HG02973 (cell line): ENCODE data around the gene SIDT2.

ENCODE experiments used
- ATAC-seq: cut with Tn5 transposase; IDR thresholded peaks from one replicate; pipeline ENCODE4 v1.9.1; 2021; ENCODE audit warnings: moderate library complexity; ENCODE audit not compliant: unreplicated experiment

SIDT2 gene

DNA sequence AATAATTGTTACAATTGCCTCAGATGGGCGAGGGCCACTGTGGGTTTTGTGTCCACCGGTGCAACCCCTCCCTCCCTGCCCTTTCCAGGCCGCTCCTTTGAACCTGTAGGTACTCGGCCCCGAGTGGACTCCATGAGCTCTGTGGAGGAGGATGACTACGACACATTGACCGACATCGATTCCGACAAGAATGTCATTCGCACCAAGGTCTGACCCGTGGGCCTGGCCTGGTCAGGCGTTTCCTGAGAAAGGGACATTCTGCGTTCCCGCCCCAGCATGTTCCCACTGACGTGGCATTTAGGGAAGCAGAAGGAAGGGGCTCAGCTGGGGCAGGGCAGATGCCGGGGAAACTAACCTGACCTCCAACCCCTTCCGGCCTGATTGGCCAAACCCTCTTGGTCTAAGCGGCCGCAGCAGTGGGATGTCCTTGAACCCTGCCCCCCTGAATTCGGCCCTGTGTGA, 10.1 kb downstream of the SIDT2 start:
- ATAC-seq = no peak

DNA sequence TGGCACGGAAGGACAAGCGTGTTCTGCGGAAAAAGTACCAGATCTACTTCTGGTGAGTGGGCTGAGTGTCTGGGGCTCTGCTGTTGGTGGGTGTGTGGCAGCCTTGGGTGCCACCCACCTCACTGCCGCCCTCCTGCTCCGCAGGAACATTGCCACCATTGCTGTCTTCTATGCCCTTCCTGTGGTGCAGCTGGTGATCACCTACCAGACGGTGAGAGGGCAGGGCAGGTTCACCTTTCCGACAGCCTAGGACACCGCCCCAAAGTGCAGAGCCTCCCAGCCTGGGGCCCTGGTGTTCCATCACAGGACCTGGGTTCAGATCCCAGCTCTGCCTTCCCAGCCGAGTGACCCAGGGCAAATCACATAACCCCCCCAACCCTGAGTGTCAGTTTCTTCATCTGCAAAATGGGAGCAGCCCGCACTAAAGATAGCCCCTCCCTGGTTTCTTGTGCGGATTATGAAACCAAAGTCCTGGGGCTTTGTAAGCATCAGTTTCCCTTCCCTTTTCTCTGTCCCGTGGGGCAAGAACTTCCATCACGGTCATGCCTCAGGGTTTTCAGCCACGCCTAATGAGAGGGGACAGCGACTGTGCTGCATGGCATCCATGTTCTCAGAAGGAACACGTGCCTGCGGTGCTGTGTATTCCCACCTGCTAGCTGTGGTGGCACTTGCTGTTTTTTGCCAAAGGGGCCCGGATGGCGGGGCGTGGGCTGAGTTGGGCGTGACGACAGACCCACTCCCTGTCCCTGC, 10.8 kb downstream of the SIDT2 start:
- ATAC-seq = no peak

DNA sequence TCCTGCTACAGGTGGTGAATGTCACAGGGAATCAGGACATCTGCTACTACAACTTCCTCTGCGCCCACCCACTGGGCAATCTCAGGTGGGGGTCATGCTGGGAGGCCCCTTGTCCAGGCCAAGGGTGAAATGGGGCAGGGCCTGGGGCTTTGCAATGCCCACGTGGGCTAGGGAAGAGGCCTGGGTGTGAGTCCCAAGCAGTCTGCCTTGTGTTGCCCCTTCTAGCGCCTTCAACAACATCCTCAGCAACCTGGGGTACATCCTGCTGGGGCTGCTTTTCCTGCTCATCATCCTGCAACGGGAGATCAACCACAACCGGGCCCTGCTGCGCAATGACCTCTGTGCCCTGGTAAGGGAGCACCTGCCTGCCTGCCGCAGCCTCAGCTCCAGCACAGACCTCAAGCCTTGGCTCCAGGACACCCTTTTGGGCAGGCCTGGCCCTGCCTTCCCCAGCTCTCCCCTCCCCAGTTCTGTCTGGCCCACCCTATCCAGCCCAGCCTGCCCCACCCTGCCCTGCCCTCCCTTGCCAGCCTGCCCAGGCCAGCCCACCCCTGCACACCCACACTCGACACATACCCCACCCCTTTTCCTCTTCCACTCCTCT, 11.5 kb downstream of the SIDT2 start:
- no peak for ATAC-seq

DNA sequence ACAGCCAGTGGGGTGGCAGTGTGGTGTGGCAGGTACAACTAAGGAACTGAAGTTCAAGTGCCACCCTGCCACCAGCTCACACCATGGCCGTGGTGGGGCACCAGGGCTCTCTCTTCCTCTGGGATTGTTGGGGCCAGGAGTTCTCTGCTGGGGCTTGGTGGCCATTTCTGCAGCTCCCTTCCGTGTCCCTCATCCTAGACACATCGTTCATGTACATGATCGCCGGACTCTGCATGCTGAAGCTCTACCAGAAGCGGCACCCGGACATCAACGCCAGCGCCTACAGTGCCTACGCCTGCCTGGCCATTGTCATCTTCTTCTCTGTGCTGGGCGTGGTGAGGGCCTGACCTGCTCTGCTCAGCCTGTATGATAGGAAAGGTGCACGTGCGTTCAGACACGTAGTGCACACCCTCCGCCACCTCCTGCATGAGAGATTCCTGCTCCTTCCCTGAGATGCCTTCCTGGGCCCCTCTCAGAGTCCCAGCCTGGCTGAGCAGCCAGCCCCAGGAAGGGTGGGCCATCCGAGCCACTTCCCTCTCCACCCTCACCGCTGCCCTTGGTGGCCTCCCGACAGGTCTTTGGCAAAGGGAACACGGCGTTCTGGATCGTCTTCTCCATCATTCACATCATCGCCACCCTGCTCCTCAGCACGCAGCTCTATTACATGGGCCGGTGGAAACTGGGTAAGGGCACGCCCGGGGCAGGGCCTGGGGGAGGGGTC, 13.3 kb downstream of the SIDT2 start:
- no peak for ATAC-seq

- no peak for ATAC-seq
Measured at GRCh38 chr11:117192401-117192875, 13.9 kb downstream of the SIDT2 start.

DNA sequence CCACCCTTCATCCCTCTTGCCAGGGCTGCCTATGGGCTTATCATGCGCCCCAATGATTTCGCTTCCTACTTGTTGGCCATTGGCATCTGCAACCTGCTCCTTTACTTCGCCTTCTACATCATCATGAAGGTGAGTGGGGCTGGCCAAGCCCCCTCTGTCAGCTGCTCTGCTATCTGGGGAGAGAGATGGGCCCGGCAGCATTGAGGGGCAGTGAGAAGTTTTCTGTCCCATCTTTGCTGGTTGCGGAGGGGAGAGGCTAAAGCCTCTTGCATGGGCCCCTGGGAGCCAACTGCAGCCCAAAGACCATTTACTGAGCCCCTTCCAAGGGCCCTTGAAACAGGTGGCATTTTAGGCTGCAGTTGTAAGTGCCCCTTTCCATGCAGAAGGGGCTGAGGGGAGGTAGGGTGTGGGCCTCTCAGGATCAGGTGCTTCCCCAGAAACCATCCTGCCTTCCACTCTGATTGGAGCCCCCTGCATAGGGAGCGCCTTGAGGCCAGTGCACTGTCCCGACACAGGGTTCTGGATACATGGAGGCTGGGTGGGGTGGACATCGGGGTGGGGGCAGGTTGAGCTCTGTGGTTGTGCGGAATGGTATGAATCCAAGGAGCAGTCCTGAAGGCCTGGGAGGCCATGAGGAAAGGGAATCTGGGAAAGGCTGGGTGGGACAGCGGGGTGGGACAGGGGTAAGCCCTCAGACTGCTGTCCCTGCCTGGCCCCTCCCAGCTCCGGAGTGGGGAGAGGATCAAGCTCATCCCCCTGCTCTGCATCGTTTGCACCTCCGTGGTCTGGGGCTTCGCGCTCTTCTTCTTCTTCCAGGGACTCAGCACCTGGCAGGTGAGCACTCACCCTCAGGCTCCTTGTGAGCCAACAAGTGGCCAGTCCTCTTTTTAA, 14.8 kb downstream of the SIDT2 start:
- no peak for ATAC-seq

GRCh38 chr11:117194267-117194666, 15.7 kb downstream of the SIDT2 start:
- no peak for ATAC-seq

- no peak for ATAC-seq
Measured at GRCh38 chr11:117195258-117195657, 16.7 kb downstream of the SIDT2 start.

DNA sequence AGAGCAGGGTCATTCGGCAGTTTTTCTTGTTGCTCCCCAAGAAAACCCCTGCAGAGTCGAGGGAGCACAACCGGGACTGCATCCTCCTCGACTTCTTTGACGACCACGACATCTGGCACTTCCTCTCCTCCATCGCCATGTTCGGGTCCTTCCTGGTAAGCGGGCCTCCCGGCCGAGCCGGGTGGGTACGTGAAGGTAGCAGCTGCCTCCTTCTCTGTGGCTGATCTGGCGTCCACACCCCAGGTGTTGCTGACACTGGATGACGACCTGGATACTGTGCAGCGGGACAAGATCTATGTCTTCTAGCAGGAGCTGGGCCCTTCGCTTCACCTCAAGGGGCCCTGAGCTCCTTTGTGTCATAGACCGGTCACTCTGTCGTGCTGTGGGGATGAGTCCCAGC, 17.2 kb downstream of the SIDT2 start:
- ATAC-seq = no peak

DNA sequence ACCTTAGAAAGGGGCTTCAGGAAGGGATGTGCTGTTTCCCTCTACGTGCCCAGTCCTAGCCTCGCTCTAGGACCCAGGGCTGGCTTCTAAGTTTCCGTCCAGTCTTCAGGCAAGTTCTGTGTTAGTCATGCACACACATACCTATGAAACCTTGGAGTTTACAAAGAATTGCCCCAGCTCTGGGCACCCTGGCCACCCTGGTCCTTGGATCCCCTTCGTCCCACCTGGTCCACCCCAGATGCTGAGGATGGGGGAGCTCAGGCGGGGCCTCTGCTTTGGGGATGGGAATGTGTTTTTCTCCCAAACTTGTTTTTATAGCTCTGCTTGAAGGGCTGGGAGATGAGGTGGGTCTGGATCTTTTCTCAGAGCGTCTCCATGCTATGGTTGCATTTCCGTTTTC, 18.5 kb downstream of the SIDT2 start:
- ATAC-seq = no peak

DNA sequence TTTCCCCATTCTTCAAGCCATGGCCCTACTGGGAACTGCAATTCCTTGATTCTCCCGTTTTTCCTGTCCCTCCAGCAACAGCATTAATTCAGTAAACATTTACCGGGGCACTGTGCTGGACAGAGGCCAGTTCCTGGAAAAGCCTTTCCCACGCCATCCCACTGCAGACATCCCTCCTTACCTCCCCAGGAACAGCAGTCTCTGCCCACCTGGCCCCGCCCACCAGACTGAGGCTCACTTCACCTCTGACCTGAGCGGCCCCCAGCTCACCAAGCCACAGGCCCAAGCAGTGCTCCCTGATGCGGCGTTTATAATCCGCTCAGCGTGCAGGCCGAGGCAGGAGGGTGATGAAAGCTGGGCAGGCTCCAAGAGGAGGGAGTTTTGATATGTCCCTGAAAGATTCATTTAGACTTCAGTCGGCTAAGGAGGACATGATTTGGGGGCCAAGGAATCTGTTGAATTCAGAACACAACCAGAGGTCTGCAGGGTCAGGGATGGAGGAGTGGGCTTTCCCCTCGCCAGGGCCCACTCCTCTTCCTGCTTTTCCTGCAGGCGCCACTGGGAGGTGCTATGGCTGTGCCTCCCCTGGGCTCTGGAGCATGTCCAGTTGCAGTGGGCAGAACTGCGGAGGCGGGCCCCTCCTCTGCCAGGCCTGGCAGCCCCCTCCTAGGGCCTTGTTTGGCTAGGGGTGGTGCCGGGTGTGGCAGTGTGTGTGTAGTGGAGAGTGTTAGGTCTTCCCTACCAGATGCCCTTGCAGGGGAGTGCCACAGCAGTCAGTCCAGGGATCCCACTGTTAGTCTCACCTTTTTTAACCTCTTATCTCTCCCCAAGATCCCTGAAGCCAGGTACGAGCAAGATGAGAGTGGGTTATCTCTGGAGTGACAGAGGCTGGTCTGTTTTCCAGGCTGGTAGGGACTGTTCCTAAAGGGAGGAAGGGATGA, 19.2 kb downstream of the SIDT2 start:
- ATAC-seq = no peak

DNA sequence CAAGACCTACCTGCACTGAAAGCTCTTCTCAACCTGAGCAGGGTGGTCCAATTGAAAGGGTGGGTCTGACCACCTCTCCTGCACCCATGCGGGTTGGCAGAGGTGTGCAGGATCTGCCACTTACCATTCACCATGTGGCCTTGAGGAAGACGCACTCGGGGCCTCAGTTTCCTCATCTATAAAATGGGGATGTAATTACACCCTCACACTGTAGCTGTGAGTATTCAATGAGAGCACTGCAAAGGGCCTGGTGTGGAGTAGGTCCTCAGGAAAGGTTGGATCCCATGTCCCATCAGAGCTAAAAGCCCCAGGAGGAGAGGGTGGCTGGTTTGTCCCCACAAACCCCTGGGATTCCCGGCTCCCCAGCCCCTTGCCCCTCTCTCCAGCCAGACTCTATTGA, 20.1 kb downstream of the SIDT2 start:
- ATAC-seq = no peak

GRCh38 chr11:117199053-117199915, 20.7 kb downstream of the SIDT2 start, which contains the start of gene TAGLN:
Gene TAGLN (plus strand): TSS chr11:117199370. CDS start chr11:117203014, 3,644 bp downstream.
- ATAC-seq = no peak

- no peak for ATAC-seq
Measured at GRCh38 chr11:117199916-117200812, 21.6 kb downstream of the SIDT2 start.

DNA sequence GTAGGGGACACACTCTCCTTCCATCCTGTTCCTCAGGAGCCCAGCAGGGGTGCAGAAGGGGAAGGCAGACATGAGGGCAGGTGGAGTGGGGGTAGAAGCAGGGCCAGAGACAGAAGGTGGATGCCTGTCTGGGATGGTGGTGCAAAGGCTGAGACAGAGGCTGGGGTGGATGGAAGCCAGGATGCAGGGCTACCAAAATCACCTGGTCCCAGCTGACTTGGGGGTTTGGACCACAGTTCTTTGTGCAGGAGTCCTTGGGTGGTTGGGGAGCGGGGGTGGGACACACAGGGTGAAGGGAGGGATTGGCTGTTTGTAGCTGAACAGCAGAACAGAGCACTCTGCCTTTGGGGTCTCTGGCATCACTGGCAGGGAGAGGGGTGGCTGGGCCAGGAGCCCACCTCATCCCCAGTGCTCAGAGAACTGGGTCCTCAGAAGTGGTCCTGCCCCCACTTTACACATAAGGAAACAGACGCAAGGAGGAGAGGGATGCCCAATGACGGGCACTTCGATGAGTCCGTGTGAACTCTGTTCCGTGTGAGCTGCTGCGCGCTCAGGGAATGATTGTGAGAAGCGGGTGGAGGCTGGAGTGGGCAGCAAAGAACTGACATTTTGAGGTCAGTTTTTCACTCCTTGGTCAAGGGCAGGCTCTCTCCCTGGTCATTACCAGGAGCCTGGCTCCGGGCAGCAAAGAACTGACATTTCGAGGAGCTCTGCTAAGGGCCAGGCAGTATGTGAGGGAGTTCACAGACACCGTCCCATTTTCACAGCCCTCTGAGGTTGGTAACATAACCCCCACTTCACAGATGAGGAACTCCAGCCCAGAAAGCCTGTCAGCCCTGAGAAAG, 22.5 kb downstream of the SIDT2 start:
- ATAC-seq = no peak

DNA sequence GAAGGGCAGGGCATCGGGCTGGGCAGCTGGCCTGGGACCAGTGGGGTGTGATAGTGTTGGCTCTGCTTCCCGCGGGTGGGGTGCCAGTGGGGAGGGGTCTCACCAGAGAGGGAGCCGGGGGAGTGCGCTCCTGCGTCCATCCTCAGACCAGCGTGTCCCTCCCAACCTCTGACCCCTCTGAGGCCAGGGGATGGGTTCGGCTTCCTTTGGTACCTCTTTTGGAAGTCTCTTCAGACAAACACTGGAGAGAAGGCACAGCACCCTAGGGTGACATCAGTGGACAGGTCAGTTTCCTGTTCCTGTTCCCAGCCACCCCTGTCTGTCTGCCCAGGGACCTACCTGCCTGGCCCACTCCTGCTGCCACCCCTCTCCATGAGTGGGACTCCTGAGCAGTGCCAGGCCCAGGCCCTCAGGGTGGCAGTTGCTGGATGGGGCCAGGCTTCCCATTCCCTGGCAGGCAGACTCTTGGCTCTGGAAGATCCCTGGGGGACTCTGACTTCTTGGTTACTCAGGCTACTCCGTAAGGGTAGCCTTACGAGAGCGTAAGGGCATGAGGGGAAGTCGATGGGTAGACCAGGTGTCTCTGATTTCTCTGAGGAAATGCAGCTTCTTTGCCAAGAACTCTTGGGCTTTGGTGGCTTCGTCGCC, 23.2 kb downstream of the SIDT2 start:
- no peak for ATAC-seq
